Measurements from ENCODE around the gene HYAL2.

DNA sequence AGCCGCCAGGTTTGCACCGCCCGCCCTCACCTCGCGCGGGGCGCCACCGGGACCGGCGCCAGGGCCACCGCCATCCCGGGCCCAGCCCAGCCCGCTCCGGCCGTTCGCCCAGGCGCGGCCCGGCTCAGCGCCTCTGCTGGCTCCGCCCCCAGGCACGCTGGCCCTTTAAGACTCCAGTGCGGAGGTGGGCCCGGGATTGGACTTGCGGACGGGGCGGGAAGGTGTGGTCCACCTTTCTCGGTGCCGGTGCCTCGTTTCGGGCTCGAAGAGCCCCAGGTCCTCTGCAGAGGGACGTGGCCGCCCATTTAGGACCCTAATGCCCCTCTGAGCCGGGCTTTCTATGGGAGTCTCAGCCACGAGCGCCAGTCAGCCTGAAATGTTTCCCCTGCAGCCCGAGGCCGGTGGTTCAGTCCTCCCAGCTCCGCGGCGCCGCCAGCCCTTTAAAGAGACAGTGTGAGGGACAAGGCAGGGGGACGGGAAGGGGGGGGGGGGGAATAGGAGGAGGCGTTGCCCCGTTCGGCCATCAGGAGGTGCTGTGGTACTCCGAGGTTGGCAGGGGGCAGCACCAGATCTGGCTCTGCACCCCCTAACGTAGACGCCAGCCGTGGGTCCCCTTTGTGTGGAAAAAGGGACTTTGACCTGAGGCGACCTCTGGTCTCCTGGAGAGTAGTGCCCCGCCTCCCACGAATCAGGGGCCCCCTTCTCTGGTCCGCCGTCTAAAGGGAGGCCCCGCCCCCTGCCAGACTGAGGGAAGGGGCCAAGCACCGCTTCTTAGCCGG is 1.0 kb downstream of the HYAL2 start:
- TF ChIP-seq, protein P1, sequence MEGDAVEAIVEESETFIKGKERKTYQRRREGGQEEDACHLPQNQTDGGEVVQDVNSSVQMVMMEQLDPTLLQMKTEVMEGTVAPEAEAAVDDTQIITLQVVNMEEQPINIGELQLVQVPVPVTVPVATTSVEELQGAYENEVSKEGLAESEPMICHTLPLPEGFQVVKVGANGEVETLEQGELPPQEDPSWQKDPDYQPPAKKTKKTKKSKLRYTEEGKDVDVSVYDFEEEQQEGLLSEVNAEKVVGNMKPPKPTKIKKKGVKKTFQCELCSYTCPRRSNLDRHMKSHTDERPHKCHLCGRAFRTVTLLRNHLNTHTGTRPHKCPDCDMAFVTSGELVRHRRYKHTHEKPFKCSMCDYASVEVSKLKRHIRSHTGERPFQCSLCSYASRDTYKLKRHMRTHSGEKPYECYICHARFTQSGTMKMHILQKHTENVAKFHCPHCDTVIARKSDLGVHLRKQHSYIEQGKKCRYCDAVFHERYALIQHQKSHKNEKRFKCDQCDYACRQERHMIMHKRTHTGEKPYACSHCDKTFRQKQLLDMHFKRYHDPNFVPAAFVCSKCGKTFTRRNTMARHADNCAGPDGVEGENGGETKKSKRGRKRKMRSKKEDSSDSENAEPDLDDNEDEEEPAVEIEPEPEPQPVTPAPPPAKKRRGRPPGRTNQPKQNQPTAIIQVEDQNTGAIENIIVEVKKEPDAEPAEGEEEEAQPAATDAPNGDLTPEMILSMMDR (IDR thresholded peaks at IDR 0.05; ENCODE audit: low read depth, low read length, missing input control): peak; percentile 31
- peak in 1 of 2 donors; percentile 83 for TF ChIP-seq EGR1 (IDR thresholded peaks at IDR 0.05; ENCODE audit: low read depth in 2 of 2)
- TF ChIP-seq RXRA (IDR thresholded peaks at IDR 0.05): peak; percentile 4 to 23
- no peak for TF ChIP-seq GABPA (IDR thresholded peaks at IDR 0.05 in 1 of 2, conservative IDR thresholded peaks at IDR 0.05 in 1 of 2)
- TF ChIP-seq, protein P2, sequence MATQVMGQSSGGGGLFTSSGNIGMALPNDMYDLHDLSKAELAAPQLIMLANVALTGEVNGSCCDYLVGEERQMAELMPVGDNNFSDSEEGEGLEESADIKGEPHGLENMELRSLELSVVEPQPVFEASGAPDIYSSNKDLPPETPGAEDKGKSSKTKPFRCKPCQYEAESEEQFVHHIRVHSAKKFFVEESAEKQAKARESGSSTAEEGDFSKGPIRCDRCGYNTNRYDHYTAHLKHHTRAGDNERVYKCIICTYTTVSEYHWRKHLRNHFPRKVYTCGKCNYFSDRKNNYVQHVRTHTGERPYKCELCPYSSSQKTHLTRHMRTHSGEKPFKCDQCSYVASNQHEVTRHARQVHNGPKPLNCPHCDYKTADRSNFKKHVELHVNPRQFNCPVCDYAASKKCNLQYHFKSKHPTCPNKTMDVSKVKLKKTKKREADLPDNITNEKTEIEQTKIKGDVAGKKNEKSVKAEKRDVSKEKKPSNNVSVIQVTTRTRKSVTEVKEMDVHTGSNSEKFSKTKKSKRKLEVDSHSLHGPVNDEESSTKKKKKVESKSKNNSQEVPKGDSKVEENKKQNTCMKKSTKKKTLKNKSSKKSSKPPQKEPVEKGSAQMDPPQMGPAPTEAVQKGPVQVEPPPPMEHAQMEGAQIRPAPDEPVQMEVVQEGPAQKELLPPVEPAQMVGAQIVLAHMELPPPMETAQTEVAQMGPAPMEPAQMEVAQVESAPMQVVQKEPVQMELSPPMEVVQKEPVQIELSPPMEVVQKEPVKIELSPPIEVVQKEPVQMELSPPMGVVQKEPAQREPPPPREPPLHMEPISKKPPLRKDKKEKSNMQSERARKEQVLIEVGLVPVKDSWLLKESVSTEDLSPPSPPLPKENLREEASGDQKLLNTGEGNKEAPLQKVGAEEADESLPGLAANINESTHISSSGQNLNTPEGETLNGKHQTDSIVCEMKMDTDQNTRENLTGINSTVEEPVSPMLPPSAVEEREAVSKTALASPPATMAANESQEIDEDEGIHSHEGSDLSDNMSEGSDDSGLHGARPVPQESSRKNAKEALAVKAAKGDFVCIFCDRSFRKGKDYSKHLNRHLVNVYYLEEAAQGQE (IDR thresholded peaks at IDR 0.05): no peak
- peak in 1 of 2 donors; percentile 17 for TF ChIP-seq RAD21 (IDR thresholded peaks at IDR 0.05)
- TF ChIP-seq, protein P3, sequence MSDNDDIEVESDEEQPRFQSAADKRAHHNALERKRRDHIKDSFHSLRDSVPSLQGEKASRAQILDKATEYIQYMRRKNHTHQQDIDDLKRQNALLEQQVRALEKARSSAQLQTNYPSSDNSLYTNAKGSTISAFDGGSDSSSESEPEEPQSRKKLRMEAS (IDR thresholded peaks at IDR 0.05): peak; percentile 99
- TF ChIP-seq JUND (IDR thresholded peaks at IDR 0.05): no peak
- TF ChIP-seq, protein P4, sequence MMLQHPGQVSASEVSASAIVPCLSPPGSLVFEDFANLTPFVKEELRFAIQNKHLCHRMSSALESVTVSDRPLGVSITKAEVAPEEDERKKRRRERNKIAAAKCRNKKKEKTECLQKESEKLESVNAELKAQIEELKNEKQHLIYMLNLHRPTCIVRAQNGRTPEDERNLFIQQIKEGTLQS (IDR thresholded peaks at IDR 0.05): no peak
- no peak for TF ChIP-seq TAF1 (conservative IDR thresholded peaks at IDR 0.05)
- peak; percentile 77 for TF ChIP-seq SP1 (IDR thresholded peaks at IDR 0.05)

All from liver (tissue), 3 donors.